ENCODE results near the gene SNRK.

The SNRK gene

DNA sequence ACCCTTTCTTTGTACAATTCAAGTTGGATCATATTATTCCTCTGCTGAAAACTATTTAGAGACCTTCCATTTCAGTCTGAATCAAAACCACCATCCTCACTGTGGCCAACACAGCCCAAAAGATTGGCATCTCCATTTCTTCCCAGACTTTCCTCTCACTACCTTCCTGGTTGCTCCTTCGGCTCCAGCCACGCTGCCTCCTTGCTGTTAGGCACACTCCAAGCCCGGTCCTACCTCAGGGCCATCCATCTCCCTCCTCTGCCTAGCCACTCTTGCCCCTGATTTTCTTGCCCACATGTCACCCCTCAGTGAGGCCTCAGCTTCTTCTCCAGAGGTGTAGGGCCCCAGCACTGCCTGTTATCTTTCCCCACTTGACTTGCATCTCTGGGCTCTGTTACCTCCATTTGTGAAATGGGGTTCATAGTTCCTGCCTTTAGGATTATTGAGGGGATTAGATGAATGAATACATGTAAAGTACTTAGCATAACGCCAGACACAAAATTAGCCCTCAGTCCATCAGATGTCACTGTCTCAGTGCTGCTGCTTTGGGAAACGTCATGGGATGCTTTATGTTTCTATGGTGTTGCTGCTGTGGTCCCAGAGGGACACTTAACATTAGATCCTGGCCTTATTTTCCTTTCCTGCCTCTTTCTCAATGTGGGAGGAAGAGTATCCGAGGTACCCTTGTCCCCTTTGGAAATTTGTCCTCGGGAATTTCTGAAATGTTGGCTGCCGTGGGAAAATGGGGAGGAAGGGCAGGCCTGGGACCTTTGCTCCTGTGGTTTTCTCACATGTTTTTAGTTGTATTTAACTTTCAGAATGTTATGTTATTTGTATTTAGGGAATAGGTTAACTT, 31.3 kb downstream of the SNRK start:
- no peak for DNase-seq

DNA sequence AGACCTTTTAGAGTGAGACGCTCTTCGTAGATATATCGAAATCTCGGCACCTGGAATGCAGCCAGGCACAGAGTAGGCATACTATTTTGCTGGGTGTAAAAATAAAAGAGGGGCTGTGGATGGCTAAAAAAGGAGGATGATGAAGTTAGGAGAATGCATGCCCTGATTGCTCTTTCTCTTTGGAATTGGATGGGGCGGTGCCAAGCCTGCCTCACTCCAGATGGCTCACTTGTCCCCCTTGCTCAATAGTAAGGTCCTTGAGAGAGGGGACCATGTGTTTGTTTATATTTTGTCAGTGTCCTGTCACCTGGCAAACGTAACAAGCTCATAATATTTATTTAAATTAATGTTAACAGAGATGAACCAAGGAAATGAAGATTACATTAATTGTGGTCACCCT, 33.0 kb downstream of the SNRK start:
- no peak for DNase-seq

DNA sequence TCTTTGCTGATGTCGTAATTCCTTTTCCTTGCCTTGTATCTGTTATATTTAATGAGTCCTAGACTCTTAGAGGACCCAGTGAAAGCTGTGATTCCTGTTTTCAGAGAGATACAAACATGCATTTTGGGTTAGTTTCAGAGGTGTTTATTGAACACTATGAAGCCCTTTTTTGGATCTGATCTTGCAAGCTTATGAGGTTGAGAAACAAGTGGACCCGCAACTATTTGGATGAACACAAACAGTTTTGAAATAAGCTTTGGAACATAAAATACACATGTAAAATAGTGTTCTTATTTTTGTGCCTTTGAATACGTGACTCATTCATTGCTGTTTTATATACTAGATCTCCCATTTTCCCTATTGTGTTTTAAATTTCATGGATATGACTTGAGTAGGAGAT, 33.5 kb downstream of the SNRK start:
- DNase-seq = no peak

GRCh38 chr3:43320288-43320687, 33.9 kb downstream of the SNRK start:
- DNase-seq = no peak

- DNase-seq = no peak
Observed at GRCh38 chr3:43323541-43323940, 37.2 kb downstream of the SNRK start.

DNA sequence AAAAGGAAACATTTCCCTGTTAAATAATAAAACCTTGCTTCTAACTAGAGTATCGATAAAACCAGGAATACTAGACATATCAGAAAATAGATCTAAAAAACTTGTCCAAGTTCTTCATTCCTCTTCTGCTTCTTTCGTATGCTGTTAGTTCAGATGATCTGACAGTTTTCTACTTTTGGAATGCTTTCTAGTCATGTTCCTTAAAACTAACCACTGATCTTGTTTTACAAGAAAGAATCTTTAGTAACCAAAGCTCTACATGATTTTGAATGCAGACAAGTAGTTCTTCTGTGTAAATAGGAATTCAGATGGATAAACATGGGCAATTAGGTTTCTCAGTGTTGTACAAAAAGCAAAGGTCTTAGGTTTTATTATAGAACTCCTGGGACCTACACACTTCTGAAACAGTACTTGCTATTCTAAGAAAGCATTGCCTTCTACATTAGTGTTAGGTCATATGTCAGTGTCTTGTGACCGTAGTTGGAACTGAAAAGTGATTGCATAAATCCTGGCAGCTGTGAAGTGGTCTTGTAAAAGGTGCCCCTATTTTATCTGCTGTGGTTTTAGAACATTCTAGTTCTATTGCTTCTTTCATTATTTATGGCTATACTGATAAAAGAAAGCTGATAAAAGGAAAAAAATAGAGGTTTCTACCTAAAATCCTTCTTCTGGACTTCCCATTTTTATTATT, 40.7 kb downstream of the SNRK start:
- DNase-seq = no peak

DNA sequence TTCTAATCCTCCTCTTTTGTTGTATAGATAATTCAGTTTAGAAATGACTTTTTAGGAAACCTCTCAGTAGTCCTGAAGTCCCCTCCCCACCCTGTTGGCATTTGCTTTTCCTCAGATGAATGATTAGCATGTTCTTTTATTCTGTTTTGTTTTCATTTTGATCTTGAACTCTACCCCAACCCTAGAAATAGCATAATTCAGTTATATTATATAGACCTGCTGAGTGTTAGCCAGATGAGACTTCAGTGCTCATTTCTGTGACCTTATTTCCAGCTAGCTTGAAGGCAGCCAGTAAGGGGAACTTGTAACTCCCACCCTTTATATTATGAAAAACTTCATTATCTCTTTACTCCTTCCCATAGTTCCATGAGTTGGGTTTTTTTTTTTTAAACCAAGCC, 41.2 kb downstream of the SNRK start:
- no peak for DNase-seq

DNA sequence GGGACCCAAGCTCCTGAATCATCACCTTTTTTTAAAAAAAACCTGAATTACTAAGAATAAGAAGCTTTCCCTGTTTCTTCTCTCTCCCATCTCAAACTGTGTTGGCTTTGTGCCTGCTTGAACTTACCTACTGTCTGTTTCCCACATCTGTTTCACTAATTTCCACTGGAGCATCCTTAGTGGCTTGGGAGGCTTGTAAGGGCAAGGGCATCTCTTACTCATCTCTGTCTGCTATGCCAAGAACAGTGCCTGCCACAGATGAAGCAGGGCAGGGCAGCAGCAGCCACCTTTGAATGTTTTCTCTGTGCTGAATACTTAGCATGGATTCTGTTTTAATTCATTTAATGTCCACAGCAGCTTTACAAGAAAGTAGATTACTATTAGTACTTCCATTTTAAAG, 42.3 kb downstream of the SNRK start:
- no peak for DNase-seq

GRCh38 chr3:43330981-43331380, 44.6 kb downstream of the SNRK start:
- DNase-seq = no peak

GRCh38 chr3:43331381-43331780, 45.0 kb downstream of the SNRK start:
- DNase-seq = no peak

- no peak for DNase-seq
Observed at GRCh38 chr3:43334976-43335375, 48.6 kb downstream of the SNRK start.

DNA sequence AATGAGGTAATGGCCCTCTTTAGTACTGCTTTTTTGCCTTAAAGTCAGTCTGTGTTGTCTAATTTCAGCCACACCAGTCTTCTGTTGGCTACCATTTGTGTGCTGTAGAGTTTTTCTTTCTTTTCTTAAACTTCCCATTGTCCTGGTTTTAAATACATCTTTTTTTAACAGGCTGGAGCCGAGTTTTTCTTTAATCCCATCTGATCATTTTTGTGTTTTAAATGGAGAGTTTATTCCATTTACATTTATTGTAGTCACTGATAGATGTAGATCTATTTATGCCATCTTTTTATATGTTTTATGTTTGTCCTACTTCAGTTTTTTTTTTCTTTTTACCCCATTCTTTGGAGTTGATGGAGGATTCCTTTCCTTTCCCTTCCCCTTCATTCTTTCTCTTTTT, 49.5 kb downstream of the SNRK start:
- DNase-seq = no peak

GRCh38 chr3:43338295-43338694, 52.0 kb downstream of the SNRK start:
- no peak for DNase-seq

GRCh38 chr3:43340403-43340802, 54.1 kb downstream of the SNRK start:
- DNase-seq = no peak

GRCh38 chr3:43341788-43342187, 55.4 kb downstream of the SNRK start:
- no peak for DNase-seq

DNA sequence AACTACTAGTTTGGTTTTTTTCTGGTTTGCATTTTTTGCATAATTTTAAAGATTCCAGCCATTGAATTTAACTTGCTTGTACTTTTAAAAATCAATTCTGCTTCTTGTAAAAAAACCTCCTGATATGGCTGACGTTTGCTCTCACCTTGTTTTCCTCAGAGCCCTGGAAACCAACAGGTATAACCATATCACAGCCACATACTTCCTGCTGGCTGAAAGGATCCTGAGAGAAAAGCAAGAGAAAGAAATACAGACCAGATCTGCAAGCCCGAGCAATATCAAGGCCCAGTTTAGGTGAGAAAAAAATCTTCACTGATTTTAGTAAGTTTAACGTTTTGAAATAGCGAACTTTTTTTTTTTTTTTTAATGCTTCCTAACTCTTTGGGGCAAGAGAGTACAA, 56.8 kb downstream of the SNRK start:
- DNase-seq = no peak

- no peak for DNase-seq
Observed at GRCh38 chr3:43343815-43344214, 57.5 kb downstream of the SNRK start.

DNA sequence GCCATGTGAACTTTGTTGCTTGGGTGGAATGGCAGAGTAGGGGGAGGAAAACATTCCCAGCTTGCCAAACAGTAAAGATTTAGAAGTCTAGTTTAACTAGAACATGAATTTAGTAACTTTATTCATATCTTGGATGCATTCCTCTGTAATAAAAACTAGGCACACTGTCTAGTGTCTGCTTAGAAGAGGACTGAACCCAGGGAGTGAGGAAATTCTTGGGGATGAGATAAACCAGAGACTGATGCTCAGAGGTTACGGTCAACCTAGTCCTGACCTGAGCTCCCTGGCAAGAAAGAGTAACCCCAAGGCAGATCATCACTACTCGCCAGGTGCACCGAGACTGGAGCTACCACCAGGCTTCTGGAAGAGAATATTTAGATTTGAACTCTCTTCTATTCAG, 58.2 kb downstream of the SNRK start:
- DNase-seq = no peak

DNA sequence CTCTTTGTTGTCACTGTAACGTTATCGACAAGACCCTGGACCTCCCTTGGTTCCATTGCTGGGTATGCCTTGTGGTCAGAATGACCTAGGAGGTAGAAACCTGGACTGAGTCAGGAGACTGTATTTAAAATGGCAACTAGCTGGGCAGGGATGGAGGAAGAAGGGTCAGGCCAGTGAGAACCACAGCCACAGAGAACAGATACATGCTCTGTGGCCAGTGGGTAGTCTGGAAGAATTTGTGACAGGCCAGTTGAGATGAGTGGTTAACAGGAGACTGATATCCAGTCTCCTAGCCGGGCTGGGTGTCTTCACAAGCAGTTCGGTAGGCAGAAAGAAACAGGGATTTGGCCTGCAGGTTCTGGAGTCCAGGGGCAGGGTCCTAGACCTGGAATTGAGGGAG, 58.9 kb downstream of the SNRK start:
- no peak for DNase-seq

DNA sequence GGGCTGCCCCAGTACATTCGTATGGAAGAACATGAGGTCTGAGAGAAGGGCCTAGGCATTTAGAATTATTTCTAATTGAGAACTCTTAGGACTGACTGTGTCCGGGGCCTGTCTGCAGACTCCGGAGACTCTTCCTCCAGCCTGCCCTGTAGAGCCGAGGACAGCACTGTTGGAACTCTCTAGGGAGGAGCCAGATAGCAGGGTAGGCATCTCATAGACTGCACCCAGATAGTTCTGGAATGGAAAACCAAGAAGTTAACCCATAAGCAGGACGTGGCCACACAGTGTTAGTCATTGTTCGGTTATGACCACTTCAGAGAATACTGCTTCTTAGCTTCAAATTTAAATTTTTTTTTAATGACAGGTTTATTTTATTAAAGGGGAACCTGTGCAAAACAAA, 59.5 kb downstream of the SNRK start:
- peak; percentile 29 for DNase-seq

DNA sequence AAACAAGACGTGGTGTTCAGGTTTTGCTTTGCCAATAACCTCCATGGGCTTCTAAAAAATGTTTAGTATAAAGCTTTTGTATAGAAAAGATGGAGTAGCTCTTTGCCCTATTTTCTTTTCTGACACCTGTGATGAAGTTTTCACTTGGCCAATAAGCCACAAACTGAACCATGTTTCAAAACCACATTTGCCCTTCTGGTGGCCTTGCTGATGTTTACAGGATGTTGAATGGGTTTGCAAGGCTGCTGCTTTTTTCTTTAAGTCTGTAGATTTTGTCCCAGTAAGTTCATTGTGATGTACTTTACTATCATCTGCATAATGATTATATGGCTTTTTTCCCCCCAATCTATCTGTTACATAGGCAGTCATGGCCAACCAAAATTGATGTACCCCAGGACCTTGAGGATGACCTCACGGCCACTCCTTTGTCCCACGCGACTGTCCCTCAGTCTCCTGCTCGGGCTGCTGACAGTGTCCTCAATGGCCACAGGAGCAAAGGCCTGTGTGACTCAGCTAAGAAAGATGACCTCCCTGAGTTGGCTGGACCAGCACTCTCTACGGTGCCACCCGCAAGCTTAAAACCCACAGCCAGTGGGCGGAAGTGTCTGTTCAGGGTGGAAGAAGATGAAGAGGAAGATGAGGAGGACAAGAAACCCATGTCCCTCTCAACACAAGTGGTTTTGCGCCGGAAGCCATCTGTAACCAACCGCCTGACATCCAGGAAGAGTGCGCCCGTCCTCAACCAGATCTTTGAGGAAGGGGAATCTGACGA, 60.8 kb downstream of the SNRK start:
- peak; percentile 50 for DNase-seq

- DNase-seq = no peak
Observed at GRCh38 chr3:43347774-43348173, 61.4 kb downstream of the SNRK start.

GRCh38 chr3:43348350-43348749, 62.0 kb downstream of the SNRK start:
- no peak for DNase-seq

Measured in activated CD4-positive, alpha-beta T cell treated with anti-CD3 and anti-CD28 coated beads, Interleukin-2, Interleukin-6, amounts not matched to agents 100 ng/mL and 50 ng/mL, durations not matched to agents 16 hours and 8 hours (primary cell).